ENCODE measurements around the gene LSM14A. TPM values are rescaled to one million over a fixed set of nuclear protein-coding genes. Genes with fewer than 3 reads are reported as not detected.

LSM14A gene
- total and polyA plus RNA-seq, 9 of the 15 experiments (the other 6 are each of a cell fraction or from before 2014, with no cell fraction given), result 19.5 to 150 (median 95.1) TPM

- TF ChIP-seq UBTF (IDR thresholded peaks at IDR 0.05; ENCODE audit: borderline replicate concordance in 1 of 2, low read depth in 2 of 2, low read length in 2 of 2), result peak; percentile 80 to 82; a peak in 2 of 4 replicates
- TF ChIP-seq TOE1 (IDR thresholded peaks at IDR 0.05; ENCODE audit: borderline replicate concordance), result no peak
- no peak for TF ChIP-seq TOE1 (CRISPR knock-in tag; IDR thresholded peaks at IDR 0.05; ENCODE audit: borderline replicate concordance, low read depth)
- peak; percentile 97 for TF ChIP-seq CHD1 (IDR thresholded peaks at IDR 0.05; ENCODE audit: low read length)
- TF ChIP-seq XRCC5 (IDR thresholded peaks at IDR 0.05; ENCODE audit: low read depth, low read length), result no peak
- no peak for TF ChIP-seq ZBTB8A (IDR thresholded peaks at IDR 0.05; ENCODE audit: partially characterized antibody)
- no peak for TF ChIP-seq POLR2B (IDR thresholded peaks at IDR 0.05; ENCODE audit: low read depth, partially characterized antibody)
- no peak for TF ChIP-seq RAD21 (CRISPR knock-in tag; conservative IDR thresholded peaks at IDR 0.05 in 1 of 2, IDR thresholded peaks at IDR 0.05 in 1 of 2)
- TF ChIP-seq ZNF165 (CRISPR knock-in tag; IDR thresholded peaks at IDR 0.05; ENCODE audit: borderline replicate concordance), result no peak
- TF ChIP-seq FUS (optimal IDR thresholded peaks at IDR 0.05; ENCODE audit: low read depth, low read length), result peak; percentile 21
- no peak for TF ChIP-seq ELF1 (tag; IDR thresholded peaks at IDR 0.05)
- TF ChIP-seq U2AF2 (optimal IDR thresholded peaks at IDR 0.05; ENCODE audit: low read depth, low read length), result no peak
- TF ChIP-seq USF2 (CRISPR knock-in tag; IDR thresholded peaks at IDR 0.05), result no peak
- TF ChIP-seq RBM14 (IDR thresholded peaks at IDR 0.05; ENCODE audit: borderline replicate concordance, insufficient read depth, low read depth, low read length), result no peak
- no peak for TF ChIP-seq ATF2 (CRISPR knock-in tag; IDR thresholded peaks at IDR 0.05)
- TF ChIP-seq ZNF696 (CRISPR knock-in tag; conservative IDR thresholded peaks at IDR 0.05), result no peak
- TF ChIP-seq CHD2 (IDR thresholded peaks at IDR 0.05; ENCODE audit: low read depth, low read length), result no peak
- TF ChIP-seq TAF15 (IDR thresholded peaks at IDR 0.05; ENCODE audit: low read depth, low read length), result no peak
- peak; percentile 14 for TF ChIP-seq HMGN3 (IDR thresholded peaks at IDR 0.05; ENCODE audit: borderline replicate concordance, extremely low read depth, insufficient read length, low read depth, low read length)
- no peak for TF ChIP-seq ILK (tag; IDR thresholded peaks at IDR 0.05; ENCODE audit: borderline replicate concordance, low read depth)
- TF ChIP-seq SAP30 (IDR thresholded peaks at IDR 0.05; ENCODE audit: borderline replicate concordance, insufficient read depth, low read depth, low read length, poor library complexity, severe bottlenecking), result peak; percentile 17
Observed at GRCh38 chr19:34172661-34173192, 423 bp downstream of the LSM14A start (continued).

Data from K562 (cell line).